ENCODE measurements around the gene ETV4.

The ETV4 gene

DNA sequence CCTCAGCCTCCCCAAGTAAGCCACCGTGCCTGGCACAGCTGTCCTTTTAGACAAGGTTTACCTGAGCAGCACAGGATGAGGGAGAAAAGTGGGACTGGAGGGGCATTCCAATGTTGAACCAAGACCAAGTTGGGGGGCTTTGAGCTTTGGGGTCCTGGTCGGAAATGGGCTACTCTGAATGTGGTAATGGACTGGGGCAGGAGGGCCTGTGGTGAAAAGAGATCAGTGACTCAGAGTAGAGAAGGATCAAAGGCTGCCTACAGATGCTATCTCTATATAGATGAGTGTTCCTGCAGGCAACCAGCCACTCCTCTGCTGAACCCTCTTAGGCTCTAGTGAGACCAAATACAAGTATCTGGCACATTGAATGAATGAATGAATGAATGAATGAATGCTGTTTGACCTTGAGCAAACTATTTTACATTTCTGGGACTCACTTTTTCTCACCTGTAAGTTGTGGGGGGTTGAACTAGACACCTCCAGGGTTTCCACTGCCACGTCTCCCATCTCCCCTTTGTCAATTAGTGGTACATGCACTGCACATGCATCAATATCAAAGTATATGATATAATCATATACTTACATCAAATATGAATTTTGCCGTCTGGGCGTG, 26.3 kb upstream of the ETV4 start:
- no peak for DNase-seq

DNA sequence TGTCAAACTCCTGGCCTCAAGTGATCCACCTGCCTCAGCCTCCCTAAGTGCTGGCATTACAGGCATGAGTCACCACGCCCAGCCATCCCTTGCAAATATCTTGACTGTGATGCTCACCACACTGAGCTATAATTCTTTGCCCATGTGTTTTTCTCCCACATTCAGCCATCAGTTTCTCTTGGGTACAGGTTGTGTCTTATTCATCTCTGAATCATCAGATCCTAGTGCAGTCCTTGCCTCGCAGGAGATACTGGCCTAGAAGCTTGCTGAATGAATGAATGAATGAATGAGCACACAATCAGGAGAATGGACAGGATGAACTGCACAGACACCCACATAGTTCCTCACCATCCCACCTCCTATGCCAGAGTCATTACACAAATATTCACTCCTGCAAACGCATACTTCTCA, 24.4 kb upstream of the ETV4 start:
- no peak for DNase-seq

DNA sequence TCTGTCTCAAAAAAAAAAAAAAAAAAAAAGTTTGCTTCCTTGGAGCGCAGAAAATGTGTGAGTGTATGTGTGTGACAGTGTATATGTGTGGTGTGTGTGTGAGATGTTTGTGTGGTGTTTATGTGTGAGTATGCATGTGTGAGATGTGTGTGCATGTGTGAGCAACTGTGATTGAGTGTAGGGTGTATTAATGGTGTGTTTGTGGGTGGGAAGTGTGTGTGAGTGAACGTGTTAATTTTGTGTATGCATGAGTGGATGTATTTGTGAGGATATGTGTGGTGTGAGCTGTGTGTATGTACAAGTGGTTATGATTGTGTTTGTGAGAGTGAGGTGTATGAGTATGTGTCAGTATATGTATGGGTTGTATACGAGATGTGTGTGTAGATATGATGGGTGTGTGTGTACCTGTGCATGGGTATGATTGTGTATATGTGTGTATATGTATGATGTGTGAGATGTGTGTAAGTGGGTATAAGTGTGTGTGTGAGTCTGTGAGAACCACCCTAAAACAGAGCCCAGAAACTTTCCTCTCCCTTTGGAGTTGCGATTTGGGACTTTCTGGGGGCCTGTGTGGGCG, 22.5 kb upstream of the ETV4 start:
- no peak for DNase-seq

DNA sequence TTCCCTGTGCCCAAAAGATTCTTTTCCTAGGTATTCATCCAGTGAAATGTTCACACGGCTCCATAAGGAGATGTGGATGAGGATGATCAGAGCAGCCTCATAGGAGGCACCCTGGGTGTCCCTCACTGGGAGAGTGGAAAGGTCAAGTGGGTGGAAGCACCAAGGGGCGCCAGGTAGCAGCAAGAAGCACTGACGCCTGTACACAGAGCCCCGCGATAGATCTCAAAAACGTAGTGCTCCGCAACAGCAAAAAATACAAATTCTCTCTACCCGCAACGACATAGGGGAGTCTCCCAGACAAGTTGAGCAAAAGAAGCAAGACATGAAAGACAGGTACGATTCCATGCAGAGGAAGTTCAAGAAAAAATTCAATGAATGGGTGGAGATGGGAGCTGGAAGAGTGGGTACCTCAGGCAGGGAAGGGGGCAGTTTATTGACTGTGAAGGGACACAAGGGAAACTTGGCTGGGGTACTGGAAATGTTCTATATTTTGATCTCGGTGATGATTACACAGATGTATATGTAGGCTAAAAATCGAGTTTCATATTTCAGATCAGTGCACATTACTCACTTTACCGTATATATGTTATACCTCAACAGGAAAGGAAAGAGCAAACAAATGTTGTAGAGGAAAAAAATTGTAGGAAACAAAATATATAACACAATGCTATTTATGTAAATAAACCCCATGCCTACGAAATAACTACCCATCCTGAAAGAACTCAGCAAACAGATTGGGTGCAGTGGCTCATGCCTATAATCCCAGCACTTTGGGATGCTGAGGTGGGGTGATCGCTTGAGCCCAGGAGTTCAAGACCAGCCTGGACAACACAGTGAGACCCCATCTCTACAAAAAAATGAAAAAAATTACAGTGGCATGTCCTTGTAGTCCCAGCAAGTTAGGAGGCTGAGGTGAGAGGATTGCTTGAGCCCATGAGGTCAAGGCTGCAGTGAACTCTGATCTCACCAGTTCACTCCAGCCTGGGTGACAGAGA, 17.8 kb upstream of the ETV4 start:
- DNase-seq, result no peak

DNA sequence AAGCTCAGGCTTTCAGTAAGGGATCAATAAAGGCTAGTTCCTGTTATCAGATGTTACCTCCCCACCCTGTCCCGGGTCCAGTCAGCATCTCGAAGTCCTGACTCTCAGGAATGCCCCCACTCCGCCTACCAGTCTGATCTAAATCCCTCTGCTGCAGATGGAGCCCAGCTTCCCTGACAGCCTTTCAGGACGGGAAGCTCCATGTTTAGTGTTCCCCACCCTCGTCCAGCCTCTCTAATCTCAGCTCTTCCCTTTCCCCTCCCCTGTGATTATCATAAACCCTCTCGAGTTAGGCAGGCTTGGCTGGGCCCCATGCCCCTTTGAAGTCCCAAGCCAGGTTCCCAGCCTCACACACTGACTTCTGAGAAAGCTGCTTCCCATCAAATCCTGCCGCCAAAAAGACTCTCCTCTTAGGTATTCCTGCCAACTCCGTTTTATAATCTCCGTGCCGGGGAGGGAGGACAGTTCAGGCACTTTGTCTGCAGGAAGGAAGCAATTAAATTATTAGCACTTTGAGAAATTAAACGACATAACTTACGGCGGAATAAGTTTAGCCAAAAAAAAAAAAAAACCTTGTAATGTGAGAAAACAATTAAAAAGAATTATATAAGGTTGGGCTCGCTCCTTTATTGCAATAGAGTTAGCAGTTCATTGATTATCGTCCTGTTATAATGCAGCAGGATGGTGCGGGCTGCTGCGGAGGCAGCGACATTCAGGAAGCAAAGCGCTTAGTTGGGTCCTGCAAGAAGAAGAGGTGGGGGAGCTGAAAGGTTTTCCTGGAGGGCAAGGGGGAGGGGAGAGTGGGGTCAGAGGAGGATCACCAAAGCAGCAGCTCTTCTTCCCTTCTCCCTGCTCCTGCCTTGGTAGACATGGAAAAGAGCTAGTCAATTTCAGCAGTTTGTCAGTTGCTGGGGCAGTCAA, 16.8 kb upstream of the ETV4 start:
- DNase-seq, result no peak

DNA sequence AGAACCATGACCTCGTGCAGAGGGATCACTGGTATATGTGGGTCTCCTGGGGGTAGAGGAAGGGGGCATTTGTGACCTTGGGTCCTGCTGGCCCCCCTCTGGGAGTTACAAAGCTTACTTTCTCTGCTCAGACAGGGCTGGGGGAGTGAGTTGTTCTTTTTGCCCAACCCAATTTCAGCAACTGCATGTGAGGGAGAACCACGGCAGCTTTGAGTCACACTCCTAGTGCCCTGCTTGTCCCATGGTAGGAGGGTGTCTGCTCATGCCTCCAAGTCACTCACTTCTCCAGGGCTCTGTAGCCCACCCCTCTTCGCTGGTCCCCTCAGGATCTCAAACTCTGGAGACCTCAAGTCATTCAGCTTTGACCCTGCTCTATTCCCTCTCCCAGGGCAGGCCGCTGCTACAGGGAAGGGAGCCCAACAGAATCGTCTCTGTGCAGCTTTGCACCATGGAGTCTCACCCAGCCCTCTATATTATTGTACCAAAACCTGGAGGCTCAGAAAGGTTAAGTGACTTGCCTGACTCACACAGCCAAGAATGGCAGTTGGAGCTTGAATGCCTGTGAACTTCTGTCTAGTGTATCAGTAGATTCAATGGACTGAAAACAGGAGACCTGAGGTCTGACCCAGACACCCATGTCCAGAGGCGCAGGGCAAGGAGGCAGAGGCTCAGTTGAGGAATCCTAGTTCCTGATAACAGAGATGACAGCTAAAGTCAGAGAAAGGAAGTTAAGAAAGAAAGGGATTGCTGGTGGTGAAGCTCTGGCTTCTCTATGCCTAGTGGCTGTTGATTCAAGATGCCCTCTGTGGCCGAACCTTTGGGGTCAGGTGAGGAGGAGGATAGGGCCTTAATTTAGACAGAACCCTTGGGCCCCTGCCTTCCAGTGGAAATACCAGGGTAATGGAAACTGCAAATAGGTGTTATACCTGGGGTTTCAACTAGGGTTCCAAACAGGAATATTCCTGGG, 14.6 kb upstream of the ETV4 start:
- no peak for DNase-seq

DNA sequence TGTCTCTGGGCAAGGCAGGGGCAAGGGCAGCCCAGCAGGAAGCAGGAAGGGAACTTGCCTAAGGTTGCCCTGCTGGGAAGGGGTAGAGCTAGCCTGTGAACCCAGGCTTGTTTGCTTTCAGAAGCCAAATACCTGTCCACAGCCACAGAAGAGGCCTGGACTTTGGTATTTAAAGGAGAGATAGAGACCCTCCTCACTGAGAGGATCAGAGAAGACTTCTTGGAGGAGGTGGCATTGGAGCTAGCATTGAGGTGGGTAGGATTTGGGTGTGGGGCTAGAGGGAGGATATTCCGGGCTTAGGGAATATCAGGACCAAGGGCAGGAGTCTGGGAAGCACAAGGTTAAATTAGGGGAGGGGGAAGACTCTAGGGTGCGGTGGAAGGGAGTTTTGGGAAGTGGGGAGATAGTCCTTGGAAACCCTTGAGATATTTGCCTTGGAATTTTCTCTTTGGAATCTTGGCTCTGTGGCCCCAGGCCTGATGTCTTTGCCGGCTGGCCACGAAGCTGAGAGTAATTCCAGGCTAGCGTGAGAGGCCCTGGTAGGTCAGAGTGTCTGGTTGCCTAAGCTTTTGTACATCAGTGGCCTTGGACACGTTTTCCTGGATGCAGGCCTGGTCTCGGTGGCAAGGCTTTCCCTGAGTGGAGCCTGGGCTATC, 13.1 kb upstream of the ETV4 start:
- no peak for DNase-seq

DNA sequence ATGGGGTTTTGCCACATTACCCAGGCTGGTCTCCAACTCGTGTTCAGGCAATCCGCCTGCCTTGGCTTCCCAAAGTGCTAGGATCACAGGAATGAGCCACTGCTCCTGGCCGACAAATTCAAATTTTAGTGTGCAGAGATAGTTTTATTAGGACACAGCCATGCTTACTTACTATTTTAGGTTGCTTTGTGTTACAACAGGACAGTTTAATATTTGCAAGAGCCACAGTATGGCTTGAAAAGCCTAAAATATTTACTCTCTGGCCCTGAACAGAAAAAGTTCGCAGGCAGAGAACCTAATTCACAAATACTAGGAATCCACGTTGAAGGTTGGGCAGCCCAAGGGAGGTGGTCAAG, 12.6 kb upstream of the ETV4 start:
- no peak for DNase-seq

DNA sequence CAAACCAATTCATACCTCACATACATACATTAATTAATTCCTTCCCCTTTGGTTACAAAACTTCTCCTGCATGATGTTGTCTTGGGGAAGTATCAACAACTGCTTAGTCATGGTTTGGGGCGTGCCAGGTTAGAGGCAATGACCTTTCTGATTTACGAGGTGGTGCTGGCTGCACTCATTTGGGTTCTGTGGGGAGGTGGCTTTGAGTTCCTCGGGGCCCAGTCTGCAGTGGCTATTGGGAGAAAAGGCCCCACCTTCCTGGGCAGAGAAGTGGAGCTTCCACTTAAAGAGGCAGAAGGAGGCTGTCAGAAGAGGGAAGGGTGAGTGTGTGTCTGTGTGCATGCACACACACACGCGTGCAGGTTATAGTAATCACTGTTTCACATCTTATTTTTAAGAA, 10.2 kb upstream of the ETV4 start:
- DNase-seq, result peak; percentile 37

DNA sequence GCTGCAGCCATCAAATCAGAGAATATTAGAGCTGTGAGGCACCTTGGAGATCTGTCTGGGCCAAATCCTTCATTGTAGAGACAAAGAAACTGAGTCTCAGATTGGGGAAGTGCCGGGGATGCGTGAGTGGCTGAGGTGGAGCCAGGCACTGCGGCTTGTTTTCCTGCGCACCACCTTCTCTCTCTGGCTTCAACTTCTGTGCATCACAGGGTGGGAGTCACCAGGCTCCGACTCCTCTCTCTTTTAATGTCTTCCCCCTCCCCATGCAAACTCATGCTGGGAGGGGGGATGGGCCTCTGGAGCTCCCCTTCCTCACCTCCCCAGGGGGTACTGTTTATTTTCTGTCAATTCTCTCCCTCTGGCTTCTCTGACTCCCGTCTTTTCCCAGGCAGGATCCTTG, 8.7 kb upstream of the ETV4 start:
- DNase-seq, result no peak

DNA sequence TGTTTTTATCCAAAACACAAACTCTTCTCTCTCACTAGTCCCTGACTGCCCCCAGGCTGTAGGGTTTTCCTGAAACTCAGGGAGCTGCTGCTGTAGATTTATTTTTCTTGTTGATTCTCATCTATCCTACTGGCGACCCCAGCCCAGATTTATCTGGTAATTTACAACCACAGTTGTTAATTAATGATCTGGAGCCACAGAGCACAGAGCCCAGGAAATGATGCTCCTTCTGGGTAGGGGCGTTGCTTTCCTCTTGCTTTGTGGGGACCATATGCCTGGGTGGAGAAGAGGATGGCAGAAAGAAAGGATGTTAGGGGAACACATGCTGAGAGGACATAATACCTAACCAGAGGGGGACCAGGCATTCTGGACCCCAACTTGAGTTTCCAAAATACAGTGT, 7.4 kb upstream of the ETV4 start:
- DNase-seq, result no peak

DNA sequence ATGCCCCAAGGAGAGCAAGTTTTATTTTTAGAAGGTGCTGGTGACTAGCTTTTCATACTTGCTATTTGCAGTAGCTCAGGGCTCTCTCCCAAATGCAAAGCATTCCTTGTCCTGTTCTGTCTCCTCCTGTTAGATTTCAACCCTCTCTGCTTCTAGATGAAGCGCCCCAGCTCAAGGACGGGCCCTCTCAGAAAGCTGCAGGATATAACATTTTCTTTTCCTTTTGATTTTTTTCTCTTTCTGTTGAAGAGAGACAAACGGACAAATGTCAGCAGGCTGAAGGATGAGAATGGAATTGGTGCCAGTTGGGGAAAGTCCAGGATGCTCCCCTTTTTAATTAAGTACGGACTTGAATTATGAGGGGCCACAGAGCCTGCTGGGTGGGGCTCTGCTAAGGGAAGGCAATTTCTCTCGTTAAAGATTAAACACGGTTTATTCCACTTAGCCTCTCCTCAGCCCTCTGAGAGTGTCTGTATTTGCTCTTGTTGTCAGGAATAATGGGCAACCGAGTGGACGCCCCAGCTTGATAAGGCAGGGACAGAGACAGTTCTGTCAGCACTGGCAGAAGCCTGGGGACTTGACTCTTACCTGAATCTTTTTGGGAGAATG, 6.2 kb upstream of the ETV4 start:
- peak; percentile 80 for DNase-seq

DNA sequence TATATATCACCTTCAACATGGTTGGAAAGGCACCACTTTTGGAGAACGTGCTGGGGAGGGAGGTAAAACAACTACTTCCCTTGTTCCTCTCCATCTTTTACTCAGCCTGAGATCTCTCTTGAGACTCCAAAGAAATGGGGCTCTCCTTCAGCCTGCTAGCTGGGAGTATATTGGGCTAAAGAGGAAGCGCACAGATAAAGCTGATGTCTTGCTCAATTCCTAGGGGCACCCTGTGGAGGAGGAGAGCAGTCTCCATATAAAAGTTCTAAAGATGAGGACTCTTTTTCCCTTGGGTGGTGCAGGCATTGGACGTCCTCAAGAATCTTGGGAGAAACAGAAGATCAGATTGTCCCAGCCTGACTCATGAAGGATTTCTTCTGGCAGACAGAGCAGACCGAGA, 4.6 kb upstream of the ETV4 start:
- no peak for DNase-seq

DNA sequence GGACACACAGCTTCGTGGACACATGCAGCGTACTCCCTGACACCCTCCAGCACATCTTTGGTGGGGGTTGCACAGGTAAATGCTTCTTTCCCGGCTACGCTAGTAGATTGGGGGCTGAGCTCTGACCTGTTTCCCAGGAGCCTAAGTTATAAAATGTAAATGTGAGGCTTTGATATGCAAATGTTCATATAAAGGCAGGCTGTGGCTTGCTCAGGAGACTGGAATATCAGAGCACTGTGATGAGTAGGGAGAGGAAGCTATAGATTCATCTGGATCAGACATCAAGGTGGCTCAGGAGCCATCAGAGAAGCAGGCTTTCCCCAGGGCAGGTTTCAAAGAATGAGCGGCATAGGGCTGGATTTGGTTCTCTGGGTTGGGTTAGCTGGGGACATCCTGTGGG, 3.4 kb upstream of the ETV4 start:
- DNase-seq, result no peak

DNA sequence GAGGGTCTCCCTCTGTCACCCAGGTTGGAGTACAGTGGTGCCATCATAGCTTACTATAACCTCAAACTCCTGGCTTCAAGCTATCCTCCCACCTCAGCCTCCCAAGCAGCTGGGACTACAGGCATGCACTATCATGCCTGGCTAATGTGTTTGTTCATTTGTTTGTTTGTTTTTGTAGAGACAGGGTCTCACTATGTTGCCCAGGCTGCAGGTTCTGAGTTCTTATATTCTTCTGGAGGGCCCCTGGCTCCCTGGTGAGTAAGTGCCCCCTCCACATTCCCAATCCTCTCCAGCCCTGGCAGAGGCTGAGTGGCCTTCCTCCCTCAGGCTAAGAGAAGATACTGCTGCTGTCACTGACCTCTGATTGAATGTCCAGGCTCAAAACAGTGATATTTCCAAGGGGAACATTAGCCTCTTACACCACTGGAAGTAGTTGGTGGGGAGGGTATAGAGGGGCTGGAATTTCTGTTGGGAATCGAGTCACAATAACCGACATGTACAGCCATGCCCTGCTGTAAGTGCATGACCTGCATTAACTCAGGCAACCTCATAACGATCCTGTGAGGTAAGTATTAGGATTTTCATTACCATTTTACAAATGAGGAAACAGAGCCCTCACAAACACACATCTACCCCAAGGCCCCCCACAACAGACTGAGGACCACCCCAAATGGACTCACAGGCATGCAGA, 2.7 kb upstream of the ETV4 start:
- no peak for DNase-seq

DNA sequence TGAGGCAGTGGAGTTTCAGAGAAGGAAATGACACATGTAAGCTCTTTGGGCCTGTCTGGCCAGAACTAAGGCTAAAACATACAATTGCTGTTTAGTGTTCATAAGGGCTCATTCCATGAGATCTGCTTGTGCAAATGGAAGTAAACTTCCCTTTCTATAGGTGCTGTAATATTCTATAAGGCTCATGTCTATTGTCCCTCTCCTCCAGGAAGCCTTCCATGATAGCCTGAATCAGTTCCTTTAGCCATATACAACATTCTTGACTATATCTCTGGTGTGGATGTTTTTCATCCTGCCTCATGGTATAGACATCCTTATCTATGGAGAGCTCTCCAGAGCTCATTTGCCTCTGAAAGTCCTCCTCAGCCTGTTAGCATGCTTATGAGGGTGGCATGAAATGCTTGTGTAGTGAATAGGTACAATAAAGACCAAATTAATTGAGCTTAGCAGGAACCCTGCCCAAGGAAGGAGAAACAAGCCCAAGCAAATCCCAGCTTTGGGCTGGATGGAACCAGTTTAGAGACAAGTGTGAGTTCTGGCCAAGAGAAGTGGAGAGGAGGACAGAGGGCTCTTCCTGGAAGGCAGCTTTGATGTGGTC, 1.6 kb upstream of the ETV4 start:
- peak; percentile 55 for DNase-seq

DNA sequence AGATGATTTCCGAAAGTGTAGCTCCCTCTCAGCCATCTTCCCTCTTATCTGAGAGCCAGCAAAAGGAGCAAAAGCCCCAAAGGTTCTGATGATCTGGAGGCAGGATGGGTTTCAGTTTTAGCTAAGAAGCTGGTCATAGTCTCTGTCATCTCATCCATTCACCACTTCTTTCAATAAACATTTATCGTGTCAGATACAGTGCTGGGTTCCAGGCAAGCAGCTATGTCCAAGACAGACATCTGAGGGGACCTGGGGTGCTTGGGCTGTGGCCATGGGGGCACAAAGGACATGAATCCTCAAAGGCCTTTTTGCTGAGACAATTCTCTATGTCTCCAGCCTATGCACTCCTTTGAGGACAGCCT, 1.0 kb upstream of the ETV4 start:
- no peak for DNase-seq

DNA sequence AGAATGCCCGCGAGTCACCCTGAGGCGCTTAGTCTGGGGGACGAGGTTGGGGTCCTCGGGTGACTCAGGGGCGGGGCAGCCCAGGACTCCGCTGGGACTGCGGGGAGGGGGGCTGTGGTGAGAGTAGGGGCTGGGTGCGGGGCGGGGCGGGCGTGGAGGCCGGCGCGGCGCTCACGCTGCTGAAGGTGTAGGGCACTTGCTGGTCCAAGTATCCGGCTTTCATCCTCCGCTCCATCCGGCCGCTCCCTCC, 832 bp downstream of the ETV4 start:
- DNase-seq, result no peak

DNA sequence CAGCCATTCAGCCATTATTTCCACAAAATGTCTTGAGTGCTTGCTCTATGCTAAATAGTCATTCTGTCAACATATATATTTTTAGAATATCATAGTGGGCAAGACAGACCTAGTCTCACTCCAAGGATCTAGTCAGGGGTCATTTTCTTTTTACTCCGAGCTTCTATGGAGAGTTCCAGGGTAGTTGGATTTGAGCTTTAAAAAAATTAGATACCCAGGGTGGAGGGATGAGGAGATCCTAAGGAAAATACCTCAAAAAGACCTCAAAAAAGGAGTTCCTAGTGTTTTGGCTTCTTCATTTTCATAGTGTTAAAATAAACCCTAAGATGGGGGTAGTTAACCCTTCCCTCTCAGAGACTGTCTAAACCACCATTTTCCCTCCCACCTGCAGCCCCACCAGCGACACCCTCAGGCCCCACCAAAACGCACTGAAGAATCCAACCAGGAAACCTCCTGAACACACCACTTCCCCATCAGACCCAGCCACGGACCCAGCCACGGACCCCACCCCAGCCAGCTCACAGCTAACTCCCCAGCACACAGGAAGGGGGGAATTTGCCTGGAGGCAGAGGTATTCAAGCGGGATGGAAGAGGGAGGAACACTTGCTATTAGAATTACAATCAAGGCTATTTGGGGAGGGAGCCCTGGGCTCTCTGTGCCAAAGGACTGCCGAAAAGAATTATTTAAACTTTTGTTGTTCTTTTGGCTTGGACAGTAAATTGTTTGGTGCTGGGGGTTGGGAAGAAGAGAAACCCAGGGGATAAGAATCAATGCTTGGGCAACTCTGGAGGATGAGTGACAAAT, 2.2 kb downstream of the ETV4 start:
- DNase-seq, result no peak
